Measurements from ENCODE around the gene BACE1.

DNA sequence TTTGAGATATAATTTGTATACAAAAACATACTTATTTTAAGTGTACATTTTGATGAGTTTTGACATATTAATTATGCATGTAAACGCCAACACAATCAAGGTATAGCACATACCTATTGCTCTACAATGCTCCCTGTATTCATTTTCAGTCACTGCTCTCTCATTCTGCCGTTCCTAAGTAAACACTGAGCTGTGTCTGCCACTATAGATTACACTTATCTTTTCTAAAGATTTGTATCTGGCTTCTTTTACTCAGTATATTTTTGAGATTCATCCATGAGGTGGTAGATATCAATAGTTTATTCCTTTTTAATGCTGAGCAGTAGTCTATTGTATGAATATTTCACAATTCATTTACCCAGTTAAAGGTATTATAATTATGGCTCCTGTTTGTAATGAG, 50.3 kb downstream of the BACE1 start:
- TF ChIP-seq, protein P1, sequence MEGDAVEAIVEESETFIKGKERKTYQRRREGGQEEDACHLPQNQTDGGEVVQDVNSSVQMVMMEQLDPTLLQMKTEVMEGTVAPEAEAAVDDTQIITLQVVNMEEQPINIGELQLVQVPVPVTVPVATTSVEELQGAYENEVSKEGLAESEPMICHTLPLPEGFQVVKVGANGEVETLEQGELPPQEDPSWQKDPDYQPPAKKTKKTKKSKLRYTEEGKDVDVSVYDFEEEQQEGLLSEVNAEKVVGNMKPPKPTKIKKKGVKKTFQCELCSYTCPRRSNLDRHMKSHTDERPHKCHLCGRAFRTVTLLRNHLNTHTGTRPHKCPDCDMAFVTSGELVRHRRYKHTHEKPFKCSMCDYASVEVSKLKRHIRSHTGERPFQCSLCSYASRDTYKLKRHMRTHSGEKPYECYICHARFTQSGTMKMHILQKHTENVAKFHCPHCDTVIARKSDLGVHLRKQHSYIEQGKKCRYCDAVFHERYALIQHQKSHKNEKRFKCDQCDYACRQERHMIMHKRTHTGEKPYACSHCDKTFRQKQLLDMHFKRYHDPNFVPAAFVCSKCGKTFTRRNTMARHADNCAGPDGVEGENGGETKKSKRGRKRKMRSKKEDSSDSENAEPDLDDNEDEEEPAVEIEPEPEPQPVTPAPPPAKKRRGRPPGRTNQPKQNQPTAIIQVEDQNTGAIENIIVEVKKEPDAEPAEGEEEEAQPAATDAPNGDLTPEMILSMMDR (conservative IDR thresholded peaks at IDR 0.05), result no peak
- no peak for TF ChIP-seq EZH2 (IDR thresholded peaks at IDR 0.05; ENCODE audit: low read depth)

All from PC-9 (cell line).